Esophagus squamous epithelium (tissue), 5 donors: ENCODE results near the gene LPO. TPM values are rescaled to one million over a fixed set of nuclear protein-coding genes. Genes with fewer than 3 reads are reported as not detected.

ENCODE experiments used
- DNase-seq: peaks from one replicate; lab custom pipeline; 2025; lab: John Stamatoyannopoulos, UW
- H3K27ac ChIP-seq, 4 donors: fragments of 200-600 bp; sonication (generic); one replicate each; pipeline ENCODE4 v1.5.1; 2016 to 2019; ENCODE audit warnings: mild to moderate bottlenecking in 1 of 4
- H3K27me3 ChIP-seq, 4 donors: fragments of 200-600 bp; sonication (generic); 1 replicate in 3 of 4; 2 replicates in 1 of 4; pipeline versions ENCODE4 v1.5.1 to v1.6.0; 2017 to 2021; ENCODE audit warnings: antibody characterized with exemption in 1 of 4
- H3K36me3 ChIP-seq, 3 donors: fragments of 200-600 bp; sonication (generic); one replicate each; pipeline ENCODE4 v1.5.1; 2016 to 2019
- H3K4me1 ChIP-seq, 3 donors: fragments of 200-600 bp; sonication (generic); one replicate each; pipeline ENCODE4 v1.5.1; 2017 to 2019
- H3K4me3 ChIP-seq, 4 donors: fragments of 200-600 bp; sonication (generic); 1 replicate in 3 of 4; 2 replicates in 1 of 4; pipeline ENCODE4 v1.5.1; 2016 to 2019; ENCODE audit warnings: mild to moderate bottlenecking in 2 of 4, moderate library complexity in 1 of 4
- H3K9me3 ChIP-seq, 3 donors: fragments of 200-600 bp; sonication (generic); one replicate each; pipeline ENCODE4 v1.5.1; 2016 to 2019
- POLR2A ChIP-seq, 4 donors: fragments of 450-650 bp; IDR thresholded peaks; one replicate each; pipeline ENCODE4 v1.6.1; 2017; ENCODE audit warnings: antibody characterized with exemption in 4 of 4, mild to moderate bottlenecking in 4 of 4, moderate library complexity in 3 of 4
- WGBS, 2 donors: methylation state at CpG; one replicate each; pipeline ENCODE4 v1.1.5; 2018; 5-methylcytosine and 5-hydroxymethylcytosine counted together
- intact Hi-C: fragments of 100-400 bp; cut with DNase I; formaldehyde crosslinking; loops from one replicate; pipeline ENCODE4 v1.15.0; 2022
- total RNA-seq, 4 donors: library from RNA; depleted of rRNA; stranded (reverse); fragments of >200 nt; gene quantifications; one replicate each; pipeline ENCODE4 v1.1.0, GENCODE V29; 2016
- TF ChIP-seq, protein P1 (sequence below), 6 experiments: fragments of 450-650 bp in 4 of 6; fragments of 200-600 bp in 2 of 6; sonication (generic) in 2 of 6; IDR thresholded peaks; one replicate each; pipeline ENCODE4 v1.5.1; 2016 to 2019; ENCODE audit warnings: antibody characterized with exemption in 6 of 6, mild to moderate bottlenecking in 4 of 6, moderate library complexity in 4 of 6
- donor health status: DM: yes; HTN: yes; CAD: no.

The LPO gene
- total RNA-seq, 4 donors from 2014 or later = 0.27 to 2.5 TPM; not detected in 2

DNA sequence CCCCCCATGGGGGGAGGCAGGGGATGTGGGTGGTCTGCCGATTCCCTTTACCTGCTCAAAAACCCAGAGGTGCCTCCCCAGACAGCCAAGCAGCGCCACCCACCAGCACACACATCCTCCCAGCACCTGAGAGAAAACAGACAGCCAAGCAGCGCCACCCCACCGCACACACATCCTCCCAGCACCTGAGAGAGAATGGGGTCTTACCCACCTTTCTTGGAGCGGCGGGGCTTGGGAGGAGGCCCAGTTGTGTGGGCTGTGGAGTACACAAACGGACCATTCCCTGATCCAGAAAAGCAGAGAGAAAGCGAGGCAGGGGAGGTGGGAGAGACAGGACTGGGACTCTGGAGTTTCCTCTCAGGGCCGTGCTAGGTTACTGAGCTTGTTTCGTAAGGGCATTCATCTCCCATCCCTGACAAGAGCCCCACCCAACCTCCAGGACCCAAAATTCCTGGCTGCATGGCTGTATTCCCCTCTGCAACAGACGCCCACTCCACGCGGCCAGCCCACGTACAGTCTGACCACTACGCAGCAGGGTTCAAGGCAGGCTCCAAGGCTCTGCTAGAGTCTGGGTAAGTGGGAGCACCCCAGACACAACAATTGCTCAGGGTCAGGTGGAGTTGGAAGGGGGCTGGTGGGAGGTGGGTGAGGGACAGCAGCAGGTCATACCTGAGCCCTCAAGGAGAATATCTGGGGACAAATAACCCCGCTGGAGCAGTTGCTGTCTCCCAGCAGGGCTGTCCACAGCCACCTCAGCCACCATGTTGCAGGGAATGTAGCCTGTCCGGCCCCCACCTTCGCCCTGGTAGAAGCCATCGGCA, 68.0 kb downstream of the LPO start:
- Histone ChIP-seq H3K4me3 (no peak overlapping the region), H3K9me3 (no peaks in the 10 kb centered on the region), H3K36me3 (no peaks in the 10 kb centered on the region), H3K4me1 (no peaks in the 10 kb centered on the region), H3K27ac (no peak overlapping the region), H3K27me3 (peaks cover 0 to 2% (median 0%) of the 10 kb centered on the region in 4 donors)
- intact Hi-C loops = no loop called here
- 80 to 82% methylated on average over 6 to 9 of the region's 19 CpGs for WGBS, 2 donors
- TF ChIP-seq, protein P1, sequence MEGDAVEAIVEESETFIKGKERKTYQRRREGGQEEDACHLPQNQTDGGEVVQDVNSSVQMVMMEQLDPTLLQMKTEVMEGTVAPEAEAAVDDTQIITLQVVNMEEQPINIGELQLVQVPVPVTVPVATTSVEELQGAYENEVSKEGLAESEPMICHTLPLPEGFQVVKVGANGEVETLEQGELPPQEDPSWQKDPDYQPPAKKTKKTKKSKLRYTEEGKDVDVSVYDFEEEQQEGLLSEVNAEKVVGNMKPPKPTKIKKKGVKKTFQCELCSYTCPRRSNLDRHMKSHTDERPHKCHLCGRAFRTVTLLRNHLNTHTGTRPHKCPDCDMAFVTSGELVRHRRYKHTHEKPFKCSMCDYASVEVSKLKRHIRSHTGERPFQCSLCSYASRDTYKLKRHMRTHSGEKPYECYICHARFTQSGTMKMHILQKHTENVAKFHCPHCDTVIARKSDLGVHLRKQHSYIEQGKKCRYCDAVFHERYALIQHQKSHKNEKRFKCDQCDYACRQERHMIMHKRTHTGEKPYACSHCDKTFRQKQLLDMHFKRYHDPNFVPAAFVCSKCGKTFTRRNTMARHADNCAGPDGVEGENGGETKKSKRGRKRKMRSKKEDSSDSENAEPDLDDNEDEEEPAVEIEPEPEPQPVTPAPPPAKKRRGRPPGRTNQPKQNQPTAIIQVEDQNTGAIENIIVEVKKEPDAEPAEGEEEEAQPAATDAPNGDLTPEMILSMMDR (IDR thresholded peaks at IDR 0.05) = no peak
- TF ChIP-seq POLR2A (IDR thresholded peaks at IDR 0.05) = no peak
- no peak for DNase-seq

- no peaks in the 10 kb centered on the region for H3K36me3 ChIP-seq
- WGBS, 2 donors = 89 to 100% methylated on average over 1 to 13 of the region's 20 CpGs
- H3K27ac ChIP-seq = no peak overlapping the region
- no peaks in the 10 kb centered on the region for H3K4me1 ChIP-seq
- no peak for DNase-seq
- TF ChIP-seq, protein P1 (IDR thresholded peaks at IDR 0.05) = no peak
- no peak for TF ChIP-seq POLR2A (IDR thresholded peaks at IDR 0.05)
- no peaks in the 10 kb centered on the region for H3K9me3 ChIP-seq
- H3K4me3 ChIP-seq = no peak overlapping the region
- intact Hi-C loops = no loop called here
- H3K27me3 ChIP-seq = no peaks in the 10 kb centered on the region
Observed at GRCh38 chr17:58307468-58308172, 69.2 kb downstream of the LPO start.

DNA sequence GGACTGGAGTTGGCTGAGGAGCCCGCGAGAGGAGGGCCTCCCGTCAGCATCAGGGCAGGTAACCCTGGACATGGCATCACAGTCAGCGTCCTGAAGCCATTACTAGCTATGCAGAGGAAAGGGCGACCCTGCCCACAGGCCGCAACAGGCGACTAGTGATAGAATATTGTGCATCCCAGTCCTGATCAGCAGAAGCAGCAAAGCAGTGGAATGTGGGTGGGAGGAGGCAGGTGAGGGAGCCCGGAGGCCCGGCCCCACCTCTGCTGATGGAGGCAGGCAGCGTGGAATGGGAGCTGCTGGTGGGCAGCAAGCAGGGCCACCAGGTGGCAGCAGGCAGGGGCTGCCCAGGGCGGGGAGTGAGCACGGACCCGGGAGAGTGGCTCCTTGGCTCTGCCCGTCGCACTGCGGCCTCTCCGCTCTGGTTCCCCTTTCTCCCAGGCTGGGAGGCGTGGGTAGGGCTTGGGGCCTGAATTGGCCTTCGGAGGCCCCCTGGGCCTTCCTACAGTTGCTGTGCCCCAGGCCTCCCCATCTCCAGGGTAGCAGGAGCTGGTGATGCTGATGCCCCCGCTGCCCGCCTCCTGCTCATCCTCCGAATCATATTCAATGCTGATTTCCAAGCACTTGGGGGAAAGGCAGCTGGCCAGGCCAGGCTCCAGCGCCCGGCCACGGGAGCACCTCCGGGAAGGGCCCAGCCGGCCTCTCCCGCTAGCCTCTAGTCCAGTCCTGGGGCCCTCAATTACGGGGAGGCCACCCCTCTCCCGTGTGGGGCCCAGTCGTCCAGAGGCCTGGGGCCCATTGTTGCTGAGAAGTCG, 70.0 kb downstream of the LPO start:
- H3K36me3 ChIP-seq = no peaks in the 10 kb centered on the region
- no peaks in the 10 kb centered on the region for H3K9me3 ChIP-seq

DNA sequence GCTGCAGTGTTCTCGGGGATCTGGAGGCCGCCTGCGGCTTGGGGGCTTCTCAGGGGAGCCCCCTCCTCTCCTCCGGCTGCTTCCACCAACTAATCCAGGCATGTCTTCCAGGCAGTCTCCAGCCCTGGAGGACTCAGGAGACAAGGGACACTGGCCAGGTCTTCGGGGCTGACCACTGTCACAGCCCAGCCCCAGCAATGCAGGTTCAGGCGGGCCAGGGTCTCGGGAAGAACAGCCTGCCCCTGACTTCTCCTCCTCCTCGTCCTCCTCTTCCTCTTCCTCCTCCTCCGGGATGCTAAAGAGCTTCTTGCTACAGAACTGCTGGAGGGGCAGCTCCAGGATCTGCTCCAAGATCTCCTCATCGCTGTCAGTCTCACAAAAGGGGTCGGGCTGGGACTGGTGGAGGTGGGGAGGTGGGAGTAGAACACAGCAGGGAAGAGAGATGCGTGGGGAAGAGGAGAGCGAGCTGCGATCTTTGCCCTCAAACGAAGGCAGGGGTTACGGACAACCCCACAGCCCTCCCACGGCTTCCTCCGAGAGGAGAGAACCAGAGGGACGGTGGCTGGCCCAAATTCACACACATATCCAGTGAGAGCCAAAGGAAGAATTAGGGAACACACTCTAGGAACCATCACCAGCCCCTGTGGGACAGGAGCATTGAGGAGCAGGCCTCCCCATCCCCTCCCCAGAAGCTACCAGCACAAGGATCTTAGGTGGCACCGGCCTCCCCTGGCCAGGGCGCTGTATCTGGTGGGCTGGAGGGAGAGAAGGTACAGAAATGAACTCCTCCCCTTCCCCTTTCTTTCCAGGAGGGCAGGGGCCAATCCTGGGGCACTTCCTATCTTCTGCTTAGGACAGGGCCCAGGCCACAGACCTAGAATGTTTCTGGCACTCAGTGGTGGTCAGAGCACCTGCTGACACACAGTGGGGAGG, 70.9 kb downstream of the LPO start:
- TF ChIP-seq POLR2A (IDR thresholded peaks at IDR 0.05) = no peak
- TF ChIP-seq, protein P1 (IDR thresholded peaks at IDR 0.05) = no peak
- WGBS, 2 donors = 70 to 80% methylated on average over 8 to 12 of the region's 21 CpGs

More for the DNA sequence above, 70.0 kb downstream of the LPO start:
- no peaks in the 10 kb centered on the region for H3K4me1 ChIP-seq
- no peaks in the 10 kb centered on the region for H3K27me3 ChIP-seq
- intact Hi-C loops = no loop called here
- TF ChIP-seq, protein P1 (IDR thresholded peaks at IDR 0.05) = peak in 1 of 6 experiments; percentile 8
- TF ChIP-seq POLR2A (IDR thresholded peaks at IDR 0.05) = no peak
- DNase-seq = no peak
- H3K27ac ChIP-seq = no peak overlapping the region
- 61 to 77% methylated on average over 5 to 6 of the region's 32 CpGs for WGBS, 2 donors
- no peak overlapping the region for H3K4me3 ChIP-seq

More for the DNA sequence above, 70.9 kb downstream of the LPO start:
- Histone ChIP-seq H3K9me3 (no peaks in the 10 kb centered on the region), H3K27me3 (no peaks in the 10 kb centered on the region), H3K4me3 (no peak overlapping the region), H3K36me3 (no peaks in the 10 kb centered on the region), H3K27ac (no peak overlapping the region), H3K4me1 (no peaks in the 10 kb centered on the region)
- DNase-seq = no peak
- intact Hi-C loops = no loop called here
